Heart left ventricle (tissue), 13 donors: Measurements from ENCODE around the gene SHTN1.

Experiments used
- CTCF ChIP-seq, 12 donors: fragments of 200-600 bp; sonication (generic) in 4 of 12; IDR thresholded peaks; one replicate each; pipeline versions ENCODE4 v1.5.0 to v1.8.0; 2018 to 2022; ENCODE audit warnings: antibody characterized with exemption in 12 of 12, mild to moderate bottlenecking in 5 of 12
- POLR2A ChIP-seq, 2 donors: fragments of 450-650 bp; IDR thresholded peaks; one replicate each; pipeline ENCODE4 v1.6.1; 2017; ENCODE audit warnings: antibody characterized with exemption in 2 of 2, mild to moderate bottlenecking in 2 of 2, moderate library complexity in 2 of 2
- donor health status: ischemic (EF 13 %, LVEDD 7.1; RV severe dilation, severe dysfunction).
- donor health status: DM: no; HTN: yes; CAD: no.
- donor health status: DM: no; HTN: no; CAD: no.
- donor health status: ischemic (EF 25% LVEDD 6.9; RV normal size, moderate dysfunction).
- donor health status: ischemic (EF 25% LVEDD 5.7; RV mildly dilated, moderate dysfunction).
- donor health status: ischemic (EF 35%, LVEDD 5.7; RV mildly dilated, moderate dysfunction).
- donor health status: nonischemic (EF 11% LVEDD 7.7; RV severe dilation, severe dysfunction).
- donor health status: DM: yes; HTN: yes; CAD: no.
- donor health status: PGD.
- donor health status: ischemic (EF 29% LVEDD 5.4; RV normal size, mild dysfunction).
- donor health status: nonischemic (EF 23%, LVEDD 6.1; RV moderate dilation, normal function).

- TF ChIP-seq CTCF (IDR thresholded peaks at IDR 0.05) (no peak), POLR2A (IDR thresholded peaks at IDR 0.05) (no peak)
These were observed 115.9 kb downstream of the SHTN1 start for GRCh38 chr10:116889066-116889465.
